ENCODE data around the gene DYNC1LI1. TPM values are rescaled to one million over a fixed set of nuclear protein-coding genes. Genes with fewer than 3 reads are reported as not detected.

DYNC1LI1 gene
- total RNA-seq, 1 experiment from 2014 or later: 42.8 TPM

- no peak for TF ChIP-seq TP53 (CRISPR knock-in tag; IDR thresholded peaks at IDR 0.05)
- TF ChIP-seq ZNF263 (CRISPR knock-in tag; IDR thresholded peaks at IDR 0.05; ENCODE audit: low read depth): no peak
- no peak for TF ChIP-seq ZMAT4 (CRISPR knock-in tag; IDR thresholded peaks at IDR 0.05)
- no peak; the same call in 1 of the 2 replicates for TF ChIP-seq MLX (CRISPR knock-in tag; IDR thresholded peaks at IDR 0.05)
- TF ChIP-seq SOX15 (CRISPR knock-in tag; IDR thresholded peaks at IDR 0.05): no peak
- no peak for TF ChIP-seq ZSCAN18 (CRISPR knock-in tag; IDR thresholded peaks at IDR 0.05)
- TF ChIP-seq E2F5 (CRISPR knock-in tag; IDR thresholded peaks at IDR 0.05): peak; percentile 84; the same call in 1 of the 2 replicates
- no peak; the same call in 1 of the 2 replicates for TF ChIP-seq PRDM15 (CRISPR knock-in tag; IDR thresholded peaks at IDR 0.05)
- TF ChIP-seq ZNF232 (CRISPR knock-in tag; IDR thresholded peaks at IDR 0.05): peak; percentile 11; the same call in 1 of the 2 replicates
- TF ChIP-seq NFE2L1 (CRISPR knock-in tag; IDR thresholded peaks at IDR 0.05): no peak; the same call in 1 of the 2 replicates
- TF ChIP-seq ZNF138 (CRISPR knock-in tag; conservative IDR thresholded peaks at IDR 0.05): no peak
- TF ChIP-seq ZNF512 (CRISPR knock-in tag; IDR thresholded peaks at IDR 0.05; ENCODE audit: borderline replicate concordance): no peak
Observed at GRCh38 chr3:32570421-32571191, at the start of gene DYNC1LI1 (continued).

GRCh38 chr3:32619395-32619794 lies 48.7 kb upstream of the DYNC1LI1 start:
- Mint-ChIP-seq H3K4me1 (no peaks in the 10 kb centered on the region), H3K27ac (no peak overlapping the region), H3K27me3 (ENCODE audit: low read depth) (no peaks in the 10 kb centered on the region), H3K4me3 (no peak overlapping the region), H3K9me3 (peaks cover 27% of the 10 kb centered on the region), H3K36me3 (peaks cover 5% of the 10 kb centered on the region; the same call in 1 of the 2 replicates)
- CTCF ChIA-PET: no interaction called here
- no peak for ATAC-seq
- DNase-seq (ENCODE audit: low spot score): no peak
- POLR2A ChIA-PET: no interaction called here
- TF ChIP-seq JAZF1 (CRISPR knock-in tag; IDR thresholded peaks at IDR 0.05) (no peak), SMAD4 (CRISPR knock-in tag; IDR thresholded peaks at IDR 0.05) (no peak), RORB (CRISPR knock-in tag; IDR thresholded peaks at IDR 0.05) (no peak), ATF1 (CRISPR knock-in tag; IDR thresholded peaks at IDR 0.05) (no peak), ZBTB21 (CRISPR knock-in tag; IDR thresholded peaks at IDR 0.05; ENCODE audit: borderline replicate concordance) (no peak), HMGA2 (CRISPR knock-in tag; IDR thresholded peaks at IDR 0.05) (no peak), ZNF281 (CRISPR knock-in tag; IDR thresholded peaks at IDR 0.05) (no peak), MYBL2 (CRISPR knock-in tag; IDR thresholded peaks at IDR 0.05) (no peak), ZNF121 (CRISPR knock-in tag; IDR thresholded peaks at IDR 0.05) (no peak), CREM (CRISPR knock-in tag; IDR thresholded peaks at IDR 0.05) (no peak), NFE2L1 (CRISPR knock-in tag; IDR thresholded peaks at IDR 0.05) (no peak), CDX4 (CRISPR knock-in tag; IDR thresholded peaks at IDR 0.05; ENCODE audit: borderline replicate concordance) (no peak), IRF1 (CRISPR knock-in tag; IDR thresholded peaks at IDR 0.05) (no peak)

All from WTC11 (cell line).